Measurements from ENCODE around the gene ELMOD1. TPM values are rescaled to one million over a fixed set of nuclear protein-coding genes. Genes with fewer than 3 reads are reported as not detected.

The ELMOD1 gene
- total RNA-seq, 4 donors from 2014 or later: 0.66 to 2.7 TPM; not detected in 2

GRCh38 chr11:107581147-107581546 lies 9.8 kb upstream of the ELMOD1 start:
- no peaks in the 10 kb centered on the region for H3K4me1 ChIP-seq
- H3K4me3 ChIP-seq: no peak overlapping the region
- 42 to 43% methylated on average over 3 of the region's 3 CpGs for WGBS, 2 donors (ENCODE audit: low coverage in 1 of 2)
- H3K36me3 ChIP-seq: no peaks in the 10 kb centered on the region
- H3K27ac ChIP-seq: no peak overlapping the region
- H3K27me3 ChIP-seq: peaks cover 2% of the 10 kb centered on the region
- no peak for ATAC-seq
- TF ChIP-seq POLR2AphosphoS5 (IDR thresholded peaks at IDR 0.05): no peak
- no peak for TF ChIP-seq EP300 (IDR thresholded peaks at IDR 0.05)
- TF ChIP-seq CTCF (IDR thresholded peaks at IDR 0.05): no peak
- TF ChIP-seq POLR2A (IDR thresholded peaks at IDR 0.05): no peak
- H3K9me3 ChIP-seq: no peaks in the 10 kb centered on the region

DNA sequence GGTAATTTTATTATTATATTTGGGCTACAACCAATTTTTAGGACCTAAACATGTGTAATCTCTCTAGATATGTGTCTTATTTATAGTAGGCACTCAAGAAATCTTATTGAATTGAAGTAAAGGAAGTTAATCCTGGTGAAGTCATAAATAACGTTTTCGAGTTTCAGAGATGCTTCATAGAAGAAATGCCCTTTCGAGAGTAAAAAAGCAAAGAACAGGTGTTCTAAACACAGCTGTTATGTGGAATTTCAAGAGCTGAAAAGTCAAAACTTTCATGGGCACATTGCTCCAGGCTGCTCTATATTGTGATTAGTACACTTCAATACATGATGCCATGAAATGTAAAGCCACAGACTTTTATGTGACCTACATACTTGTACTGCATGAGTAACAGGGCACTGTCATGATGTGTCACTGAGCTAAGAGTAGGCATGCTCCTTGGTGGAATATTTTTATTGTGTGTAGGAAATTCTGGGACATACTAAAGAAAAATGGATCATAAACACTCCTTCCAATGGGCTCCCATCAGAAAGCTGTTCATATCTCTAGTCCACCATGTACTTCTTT lies 7.2 kb upstream of the ELMOD1 start:
- Histone ChIP-seq H3K27ac (no peak overlapping the region), H3K9me3 (no peaks in the 10 kb centered on the region), H3K4me3 (no peak overlapping the region), H3K36me3 (no peaks in the 10 kb centered on the region), H3K27me3 (peaks cover 15% of the 10 kb centered on the region), H3K4me1 (no peaks in the 10 kb centered on the region)
- TF ChIP-seq EP300 (IDR thresholded peaks at IDR 0.05): no peak
- TF ChIP-seq POLR2A (IDR thresholded peaks at IDR 0.05): no peak
- TF ChIP-seq CTCF (IDR thresholded peaks at IDR 0.05): no peak
- TF ChIP-seq POLR2AphosphoS5 (IDR thresholded peaks at IDR 0.05): no peak
- 53 to 54% methylated on average over 2 to 3 of the region's 3 CpGs for WGBS, 2 donors (ENCODE audit: low coverage in 1 of 2)
- ATAC-seq: no peak

DNA sequence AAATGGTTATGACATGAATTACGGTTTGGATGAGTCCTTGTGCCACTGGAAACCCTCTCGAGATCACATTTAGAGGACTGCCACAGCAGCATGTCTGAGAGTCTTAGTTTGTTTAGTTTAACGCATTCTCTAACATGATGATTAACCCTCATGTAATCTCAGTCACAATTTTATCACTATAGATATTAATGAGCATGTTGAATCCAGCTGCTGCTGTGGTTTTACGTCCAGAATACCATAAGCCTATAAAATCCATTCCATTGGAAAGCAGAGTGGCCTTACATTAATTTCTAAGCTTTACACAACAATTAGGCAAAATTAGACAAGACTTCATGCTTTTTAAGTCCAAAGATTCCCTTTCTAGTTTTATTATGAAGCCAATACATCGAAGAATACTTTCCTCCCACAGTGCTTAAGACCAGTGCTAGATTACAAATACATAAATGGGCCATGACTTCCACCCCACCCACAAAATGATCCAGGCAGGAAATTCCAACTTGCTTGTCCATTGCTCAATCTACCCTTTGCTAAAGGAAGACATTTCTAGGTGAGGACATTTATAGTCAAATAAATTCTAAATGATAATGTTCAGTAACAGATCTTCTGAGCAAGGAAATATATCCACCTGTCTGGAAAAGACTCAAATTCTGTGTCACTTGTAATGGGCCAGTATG lies 3.5 kb upstream of the ELMOD1 start:
- TF ChIP-seq CTCF (IDR thresholded peaks at IDR 0.05) (no peak), EP300 (IDR thresholded peaks at IDR 0.05) (no peak), POLR2A (IDR thresholded peaks at IDR 0.05) (no peak), POLR2AphosphoS5 (IDR thresholded peaks at IDR 0.05) (no peak)
- ATAC-seq: no peak

DNA sequence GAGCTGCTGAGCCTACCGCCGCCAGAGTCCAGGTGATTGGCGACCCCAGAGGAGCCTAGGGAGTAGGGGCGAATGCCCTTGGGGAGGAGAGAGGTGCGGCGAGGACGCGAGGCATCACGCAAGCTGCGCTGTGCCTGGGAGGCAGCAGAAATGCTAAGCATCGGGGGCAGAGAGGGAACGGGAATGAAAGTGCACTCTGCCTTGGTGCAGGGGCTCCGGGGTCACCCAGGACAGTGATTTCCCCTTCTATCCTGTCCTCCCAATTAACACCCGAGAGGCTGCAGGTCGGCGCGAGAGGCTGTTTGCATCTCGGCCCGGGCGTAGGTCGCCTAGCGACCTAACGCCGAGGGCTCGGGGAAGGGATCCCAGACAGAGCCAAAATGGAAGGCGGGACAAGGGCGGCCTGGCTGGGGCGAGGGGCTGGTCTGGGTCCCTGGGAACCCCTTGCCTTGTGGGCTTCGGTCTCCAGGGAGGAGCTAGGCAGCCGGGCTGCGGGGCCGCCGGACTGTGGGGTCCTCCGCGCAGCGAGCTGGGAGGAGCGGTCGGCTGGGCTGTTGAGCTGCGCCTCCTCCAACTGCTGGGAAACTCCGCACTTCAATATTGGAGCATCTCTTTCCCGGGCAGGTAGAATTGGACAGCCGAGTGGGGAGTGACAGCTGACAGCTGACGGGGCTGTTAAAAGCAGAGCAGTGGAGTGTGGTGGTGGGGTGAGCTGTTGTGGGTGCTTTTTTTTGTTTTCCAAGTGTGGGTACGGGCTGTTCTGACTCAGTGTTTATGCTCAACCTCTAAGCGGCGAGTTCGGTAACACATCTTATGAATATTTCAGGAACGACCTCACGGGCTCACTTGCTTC lies 657 bp downstream of the ELMOD1 start:
- WGBS, 2 donors (ENCODE audit: low coverage in 1 of 2): 4% methylated on average over 8 to 17 of the region's 49 CpGs
- H3K27me3 ChIP-seq: peaks cover 70% of the 10 kb centered on the region
- H3K9me3 ChIP-seq: no peaks in the 10 kb centered on the region
- H3K27ac ChIP-seq: peak overlapping the region in 1 of 4 donors; percentile 37
- peaks cover 0 to 32% (median 5%) of the 10 kb centered on the region in 3 donors for H3K4me1 ChIP-seq
- no peak for TF ChIP-seq EP300 (IDR thresholded peaks at IDR 0.05)
- TF ChIP-seq POLR2AphosphoS5 (IDR thresholded peaks at IDR 0.05): no peak
- no peak for TF ChIP-seq POLR2A (IDR thresholded peaks at IDR 0.05)
- no peak for TF ChIP-seq CTCF (IDR thresholded peaks at IDR 0.05)
- H3K36me3 ChIP-seq: no peaks in the 10 kb centered on the region
- ATAC-seq: peak; percentile 45
- peak overlapping the region; percentile 32 to 69 for H3K4me3 ChIP-seq

More for the DNA sequence above, 3.5 kb upstream of the ELMOD1 start:
- H3K4me1 ChIP-seq: peaks cover 0 to 28% (median 5%) of the 10 kb centered on the region in 3 donors
- no peaks in the 10 kb centered on the region for H3K36me3 ChIP-seq
- H3K4me3 ChIP-seq: no peak overlapping the region
- peaks cover 50% of the 10 kb centered on the region for H3K27me3 ChIP-seq
- 38 to 42% methylated on average over 5 of the region's 5 CpGs for WGBS, 2 donors (ENCODE audit: low coverage in 1 of 2)
- no peak overlapping the region for H3K27ac ChIP-seq
- H3K9me3 ChIP-seq: no peaks in the 10 kb centered on the region
